Right lobe of liver (tissue), 6 donors: ENCODE measurements around the gene LRFN5. TPM values are rescaled to one million over a fixed set of nuclear protein-coding genes. Genes with fewer than 3 reads are reported as not detected.

Experiments
- ATAC-seq, 4 donors: fragments of 200-7000 bp; cut with Tn5 transposase; one replicate each; pipeline ENCODE4 v1.9.1; 2020; ENCODE audit warnings: mild to moderate bottlenecking in 4 of 4, moderate library complexity in 4 of 4
- DNase-seq, 3 donors: peaks; one replicate each; pipeline ENCODE4 v3.0.0-alpha.2; 2020
- H3K27ac ChIP-seq, 3 donors: fragments of 200-600 bp; one replicate each; pipeline ENCODE4 v1.8.0; 2022
- H3K27me3 ChIP-seq, 2 donors: fragments of 200-600 bp; one replicate each; pipeline ENCODE4 v1.8.0; 2022
- H3K36me3 ChIP-seq, 4 donors: fragments of 200-600 bp; sonication (generic) in 1 of 4; one replicate each; pipeline versions ENCODE4 v1.5.1 to v1.8.0; 2017 to 2022; ENCODE audit warnings: control low read depth in 1 of 4
- H3K4me1 ChIP-seq, 4 donors: fragments of 200-600 bp; sonication (generic) in 1 of 4; one replicate each; pipeline versions ENCODE4 v1.5.1 to v1.8.0; 2017 to 2022; ENCODE audit warnings: control low read depth in 1 of 4
- H3K4me3 ChIP-seq, 3 donors: fragments of 200-600 bp; one replicate each; pipeline ENCODE4 v1.8.0; 2022
- H3K9me3 ChIP-seq, 4 donors: fragments of 200-600 bp; sonication (generic) in 1 of 4; one replicate each; pipeline versions ENCODE4 v1.5.1 to v1.8.0; 2017 to 2022; ENCODE audit warnings: control low read depth in 1 of 4
- CTCF ChIP-seq, 4 donors: fragments of 200-600 bp in 3 of 4; fragments of 450-650 bp in 1 of 4; IDR thresholded peaks; one replicate each; pipeline versions ENCODE4 v1.5.1 to v1.8.0; 2016 to 2022; ENCODE audit warnings: antibody characterized with exemption in 4 of 4, mild to moderate bottlenecking in 2 of 4
- POLR2A ChIP-seq: fragments of 450-650 bp; IDR thresholded peaks from one replicate; pipeline ENCODE4 v1.6.1; 2017; ENCODE audit warnings: antibody characterized with exemption, mild to moderate bottlenecking
- WGBS: methylation state at CpG from one replicate; pipeline ENCODE4 v1.1.6; 2018; ENCODE audit warnings: low coverage, low lambda C conversion rate; ENCODE audit not compliant: insufficient coverage; ENCODE audit errors: missing lambda C conversion rate; 5-methylcytosine and 5-hydroxymethylcytosine counted together
- intact Hi-C, 2 donors: fragments of 100-400 bp; cut with DNase I; formaldehyde crosslinking; loops; one replicate each; pipeline versions ENCODE4 v1.11.2 to v1.14.1; 2022
- total RNA-seq, 6 experiments: library from RNA; depleted of rRNA in 2 of 6; stranded (reverse); fragments of >200 nt in 2 of 6; fragmentation: NEBNext Ultra II Directional in 3 of 6; extraction: Animal tissue kit (Norgen Biotek cat#: 25700) in 3 of 6; gene quantifications; one replicate each; pipeline versions ENCODE4 v1.1.0 to v1.2.4, GENCODE V29; 2016 to 2023
- donor health status: DM: no; HTN: yes; CAD: no.
- donor health status: DM: no; HTN: no; CAD: no.
- donor health status: DM: no; HTN: no; CAD: no.
- donor health status: DM: no; HTN: yes; CAD: no.
- donor health status: DM: no; HTN: yes; CAD: no.

The LRFN5 gene
- total RNA-seq, 6 experiments from 2014 or later, result not detected

- 25% methylated on average over 2 of the region's 2 CpGs for WGBS
- no peaks in the 10 kb centered on the region for H3K9me3 ChIP-seq
- no peak for TF ChIP-seq POLR2A
- no peak for TF ChIP-seq CTCF (IDR thresholded peaks at IDR 0.05)
- no peak overlapping the region for H3K27ac ChIP-seq
- no peak overlapping the region for H3K4me3 ChIP-seq
- H3K4me1 ChIP-seq, result no peaks in the 10 kb centered on the region
- DNase-seq, result no peak
- no peaks in the 10 kb centered on the region for H3K27me3 ChIP-seq
- intact Hi-C loops, result no loop called here
- H3K36me3 ChIP-seq, result no peaks in the 10 kb centered on the region
- no peak for ATAC-seq
Observed at GRCh38 chr14:41830714-41831406, 224.2 kb downstream of the LRFN5 start.

- no peak for TF ChIP-seq POLR2A
- no peak for TF ChIP-seq CTCF (IDR thresholded peaks at IDR 0.05)
- ATAC-seq, result no peak
- no peak for DNase-seq
- Histone ChIP-seq H3K36me3 (no peaks in the 10 kb centered on the region), H3K27ac (no peak overlapping the region), H3K4me1 (no peaks in the 10 kb centered on the region), H3K27me3 (no peaks in the 10 kb centered on the region), H3K9me3 (no peaks in the 10 kb centered on the region), H3K4me3 (no peak overlapping the region)
- intact Hi-C loops, result no loop called here
- WGBS, result 40% methylated on average over 2 of the region's 2 CpGs
Observed at GRCh38 chr14:41839661-41840060, 233.0 kb downstream of the LRFN5 start.

- H3K4me3 ChIP-seq, result no peak overlapping the region
- no peaks in the 10 kb centered on the region for H3K36me3 ChIP-seq
- ATAC-seq (no peak), DNase-seq (no peak)
- no peak for TF ChIP-seq POLR2A
- no peak for TF ChIP-seq CTCF (IDR thresholded peaks at IDR 0.05)
- intact Hi-C loops, result no loop called here
- H3K9me3 ChIP-seq, result no peaks in the 10 kb centered on the region
- H3K4me1 ChIP-seq, result no peaks in the 10 kb centered on the region
- no peaks in the 10 kb centered on the region for H3K27me3 ChIP-seq
- 15% methylated on average over 2 of the region's 2 CpGs for WGBS
- no peak overlapping the region for H3K27ac ChIP-seq
Observed at GRCh38 chr14:41859336-41859735, 252.7 kb downstream of the LRFN5 start.

GRCh38 chr14:41860586-41860985, 253.9 kb downstream of the LRFN5 start:
- ATAC-seq (no peak), DNase-seq (no peak)
- Histone ChIP-seq H3K4me1 (no peaks in the 10 kb centered on the region), H3K4me3 (no peak overlapping the region), H3K27ac (no peak overlapping the region), H3K27me3 (no peaks in the 10 kb centered on the region), H3K9me3 (no peaks in the 10 kb centered on the region), H3K36me3 (no peaks in the 10 kb centered on the region)
- intact Hi-C loops, result no loop called here
- TF ChIP-seq CTCF (IDR thresholded peaks at IDR 0.05) (no peak), POLR2A (no peak)
- WGBS, result 29% methylated on average over 1 of the region's 1 CpG

GRCh38 chr14:41865894-41866293, 259.2 kb downstream of the LRFN5 start:
- TF ChIP-seq POLR2A, result no peak
- no peak for TF ChIP-seq CTCF (IDR thresholded peaks at IDR 0.05)
- intact Hi-C loops, result no loop called here
- Histone ChIP-seq H3K4me1 (no peaks in the 10 kb centered on the region), H3K27ac (no peak overlapping the region), H3K9me3 (no peaks in the 10 kb centered on the region), H3K4me3 (no peak overlapping the region), H3K36me3 (no peaks in the 10 kb centered on the region), H3K27me3 (no peaks in the 10 kb centered on the region)
- ATAC-seq, result no peak
- DNase-seq, result no peak
